ENCODE measurements around the gene ITGA7.

- no peak for TF ChIP-seq POLR2A (IDR thresholded peaks at IDR 0.05)
- TF ChIP-seq, protein P1, sequence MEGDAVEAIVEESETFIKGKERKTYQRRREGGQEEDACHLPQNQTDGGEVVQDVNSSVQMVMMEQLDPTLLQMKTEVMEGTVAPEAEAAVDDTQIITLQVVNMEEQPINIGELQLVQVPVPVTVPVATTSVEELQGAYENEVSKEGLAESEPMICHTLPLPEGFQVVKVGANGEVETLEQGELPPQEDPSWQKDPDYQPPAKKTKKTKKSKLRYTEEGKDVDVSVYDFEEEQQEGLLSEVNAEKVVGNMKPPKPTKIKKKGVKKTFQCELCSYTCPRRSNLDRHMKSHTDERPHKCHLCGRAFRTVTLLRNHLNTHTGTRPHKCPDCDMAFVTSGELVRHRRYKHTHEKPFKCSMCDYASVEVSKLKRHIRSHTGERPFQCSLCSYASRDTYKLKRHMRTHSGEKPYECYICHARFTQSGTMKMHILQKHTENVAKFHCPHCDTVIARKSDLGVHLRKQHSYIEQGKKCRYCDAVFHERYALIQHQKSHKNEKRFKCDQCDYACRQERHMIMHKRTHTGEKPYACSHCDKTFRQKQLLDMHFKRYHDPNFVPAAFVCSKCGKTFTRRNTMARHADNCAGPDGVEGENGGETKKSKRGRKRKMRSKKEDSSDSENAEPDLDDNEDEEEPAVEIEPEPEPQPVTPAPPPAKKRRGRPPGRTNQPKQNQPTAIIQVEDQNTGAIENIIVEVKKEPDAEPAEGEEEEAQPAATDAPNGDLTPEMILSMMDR (IDR thresholded peaks at IDR 0.05 in 4 of 5, conservative IDR thresholded peaks at IDR 0.05 in 1 of 5) = no peak
Observed at GRCh38 chr12:55673638-55674037, 34.1 kb downstream of the ITGA7 start.
